ENCODE data around the gene PPP4C. TPM values are rescaled to one million over a fixed set of nuclear protein-coding genes. Genes with fewer than 3 reads are reported as not detected.
A peak's percentile ranks its signal among the peaks of the same experiment; 100 is the strongest.

The PPP4C gene
- total RNA-seq, 1 donor from 2014 or later, result 124 TPM

- peaks cover 5% of the 10 kb centered on the region for H3K9me3 Mint-ChIP-seq (ENCODE audit: unreplicated experiment)
- H3K4me3 Mint-ChIP-seq (ENCODE audit: unreplicated experiment), result peak overlapping the region; percentile 95
- H3K36me3 Mint-ChIP-seq (ENCODE audit: unreplicated experiment), result no peaks in the 10 kb centered on the region
- peaks cover 9% of the 10 kb centered on the region for H3K4me1 Mint-ChIP-seq (ENCODE audit: low read depth, unreplicated experiment)
- DNase-seq, result no peak
- H3K27ac Mint-ChIP-seq (ENCODE audit: unreplicated experiment), result peak overlapping the region; percentile 80
- peaks cover 5% of the 10 kb centered on the region for H3K27me3 Mint-ChIP-seq (ENCODE audit: unreplicated experiment)
- TF ChIP-seq CTCF (IDR thresholded peaks at IDR 0.05; ENCODE audit: partially characterized antibody, unreplicated experiment), result no peak
These were observed 8.8 kb upstream of the PPP4C start for GRCh38 chr16:30066761-30067583.

- no peak for DNase-seq
- no peaks in the 10 kb centered on the region for H3K36me3 Mint-ChIP-seq (ENCODE audit: unreplicated experiment)
- H3K27ac Mint-ChIP-seq (ENCODE audit: unreplicated experiment), result peak overlapping the region; percentile 7
- H3K4me1 Mint-ChIP-seq (ENCODE audit: low read depth, unreplicated experiment), result peaks cover 9% of the 10 kb centered on the region
- peaks cover 5% of the 10 kb centered on the region for H3K27me3 Mint-ChIP-seq (ENCODE audit: unreplicated experiment)
- H3K4me3 Mint-ChIP-seq (ENCODE audit: unreplicated experiment), result peak overlapping the region; percentile 95
- TF ChIP-seq CTCF (IDR thresholded peaks at IDR 0.05; ENCODE audit: partially characterized antibody, unreplicated experiment), result no peak
- H3K9me3 Mint-ChIP-seq (ENCODE audit: unreplicated experiment), result peaks cover 5% of the 10 kb centered on the region
These were observed 8.2 kb upstream of the PPP4C start for GRCh38 chr16:30067584-30067916.

- H3K27ac Mint-ChIP-seq (ENCODE audit: unreplicated experiment), result no peak overlapping the region
- H3K9me3 Mint-ChIP-seq (ENCODE audit: unreplicated experiment), result peaks cover 5% of the 10 kb centered on the region
- no peak overlapping the region for H3K4me3 Mint-ChIP-seq (ENCODE audit: unreplicated experiment)
- H3K27me3 Mint-ChIP-seq (ENCODE audit: unreplicated experiment), result peaks cover 5% of the 10 kb centered on the region
- TF ChIP-seq CTCF (IDR thresholded peaks at IDR 0.05; ENCODE audit: partially characterized antibody, unreplicated experiment), result no peak
- peaks cover 9% of the 10 kb centered on the region for H3K4me1 Mint-ChIP-seq (ENCODE audit: low read depth, unreplicated experiment)
- H3K36me3 Mint-ChIP-seq (ENCODE audit: unreplicated experiment), result no peaks in the 10 kb centered on the region
- DNase-seq, result no peak
These were observed 7.5 kb upstream of the PPP4C start for GRCh38 chr16:30068333-30068732.

GRCh38 chr16:30068750-30069610 is 6.8 kb upstream of the PPP4C start:
- Mint-ChIP-seq H3K4me3 (ENCODE audit: unreplicated experiment) (no peak overlapping the region), H3K9me3 (ENCODE audit: unreplicated experiment) (peaks cover 4% of the 10 kb centered on the region), H3K27me3 (ENCODE audit: unreplicated experiment) (peaks cover 5% of the 10 kb centered on the region), H3K4me1 (ENCODE audit: low read depth, unreplicated experiment) (peaks cover 9% of the 10 kb centered on the region), H3K36me3 (ENCODE audit: unreplicated experiment) (no peaks in the 10 kb centered on the region), H3K27ac (ENCODE audit: unreplicated experiment) (no peak overlapping the region)
- TF ChIP-seq CTCF (IDR thresholded peaks at IDR 0.05; ENCODE audit: partially characterized antibody, unreplicated experiment), result peak; percentile 70
- DNase-seq, result peak; percentile 63
